Fibroblast of villous mesenchyme (primary cell): ENCODE measurements around the gene PIK3AP1. TPM values are rescaled to one million over a fixed set of nuclear protein-coding genes. Genes with fewer than 3 reads are reported as not detected.

Source experiments
- DNase-seq: peaks from one replicate; pipeline ENCODE4 v3.0.0-alpha.2; 2010; ENCODE audit warnings: low read depth
- H3K4me3 ChIP-seq: 2 replicates; pipeline ENCODE4 v1.5.1; 2011; ENCODE audit warnings: low read depth, mild to moderate bottlenecking, low read length
- CTCF ChIP-seq: IDR thresholded peaks from 2 replicates; pipeline ENCODE4 v1.5.1; 2012; ENCODE audit warnings: low read depth, mild to moderate bottlenecking, low read length; ENCODE audit not compliant: insufficient read depth
- total RNA-seq: library from RNA; depleted of rRNA; stranded (reverse); fragments of >200 nt; gene quantifications from 2 replicates; pipeline ENCODE4 v1.2.3, GENCODE V29; 2012

Gene PIK3AP1
- total RNA-seq, 1 donor = not detected

GRCh38 chr10:96646751-96647166, 73.6 kb downstream of the PIK3AP1 start:
- no peak overlapping the region for H3K4me3 ChIP-seq
- TF ChIP-seq CTCF = no peak
- DNase-seq = no peak

- no peak for TF ChIP-seq CTCF
- no peak overlapping the region for H3K4me3 ChIP-seq
- DNase-seq = no peak
These were observed 74.0 kb downstream of the PIK3AP1 start for GRCh38 chr10:96646301-96646700.

GRCh38 chr10:96645191-96645721, 75.1 kb downstream of the PIK3AP1 start:
- no peak for DNase-seq
- H3K4me3 ChIP-seq = no peak overlapping the region
- no peak for TF ChIP-seq CTCF

GRCh38 chr10:96643920-96644319, 76.4 kb downstream of the PIK3AP1 start:
- TF ChIP-seq CTCF = no peak
- no peak for DNase-seq
- no peak overlapping the region for H3K4me3 ChIP-seq

GRCh38 chr10:96642973-96643372, 77.3 kb downstream of the PIK3AP1 start:
- DNase-seq = peak; percentile 25
- peak; percentile 57 for TF ChIP-seq CTCF

GRCh38 chr10:96642530-96642929, 77.8 kb downstream of the PIK3AP1 start:
- DNase-seq = no peak
- no peak for TF ChIP-seq CTCF
- no peak overlapping the region for H3K4me3 ChIP-seq

More at GRCh38 chr10:96642973-96643372, 77.3 kb downstream of the PIK3AP1 start:
- H3K4me3 ChIP-seq = no peak overlapping the region

- no peak for DNase-seq
- TF ChIP-seq CTCF = no peak
- H3K4me3 ChIP-seq = no peak overlapping the region
These were observed 78.7 kb downstream of the PIK3AP1 start for GRCh38 chr10:96641396-96642295.
